GM12878 (cell line): ENCODE measurements around the gene AGPAT4. TPM values are rescaled to one million over a fixed set of nuclear protein-coding genes. Genes with fewer than 3 reads are reported as not detected.

ENCODE experiments used
- ATAC-seq: fragments of 200-7000 bp; cut with Tn5 transposase; 3 replicates; pipeline ENCODE4 v1.9.1; 2020; ENCODE audit warnings: mild to moderate bottlenecking, moderate library complexity
- BruUV-seq: library from RNA; stranded (reverse); fragments of 400-500 nt; replicated peaks from 2 replicates; lab custom pipeline; 2021; lab: Mats Ljungman, UMichigan
- CTCF ChIA-PET: fragments of 300-600 bp; sonication (Branson Sonifier 250); formaldehyde crosslinking; extraction: SDS; loops from one replicate; lab custom pipeline; 2021; ENCODE audit warnings: inconsistent platforms; lab: Yijun Ruan, JAX
- POLR2A ChIA-PET: fragments of 350-600 bp; formaldehyde crosslinking; extraction: SDS; loops from one replicate; lab custom pipeline; 2021; ENCODE audit warnings: inconsistent platforms; lab: Charles Lee
- RAD21 ChIA-PET: fragments of 300-600 bp; sonication (Branson Sonifier 250); formaldehyde crosslinking; loops from one replicate; lab custom pipeline; 2023; ENCODE audit warnings: antibody characterized with exemption; ENCODE audit not compliant: unreplicated experiment; lab: Charles Lee
- SMC1A ChIA-PET: fragments of 300-600 bp; sonication (Branson Sonifier 250); formaldehyde crosslinking; loops from one replicate; lab custom pipeline; 2023; ENCODE audit not compliant: unreplicated experiment, uncharacterized antibody; lab: Charles Lee
- DNase-seq: peaks from one replicate; pipeline ENCODE4 v3.0.0-alpha.2; 2011; ENCODE audit warnings: low read depth, low spot score
- FAIRE-seq: peaks from 3 replicates; lab custom pipeline; 2011; peaks lifted over from hg19 to GRCh38; lab: Jason Lieb, UNC
- H2AFZ ChIP-seq: 2 replicates; pipeline ENCODE4 v1.6.0; 2011; ENCODE audit warnings: low read depth, low read length, control low read depth; ENCODE audit not compliant: control insufficient read depth
- H3K27ac ChIP-seq: 2 replicates; pipeline ENCODE4 v1.5.1; 2011; ENCODE audit warnings: control low read depth; ENCODE audit not compliant: control insufficient read depth, insufficient read depth
- H3K27me3 ChIP-seq, 2 experiments: replicated peaks in 1 of 2; 2 replicates each; pipeline versions ENCODE4 v1.6.0 to v1.6.1; 2011; ENCODE audit warnings: low read length in 1 of 2; ENCODE audit not compliant: control insufficient read depth in 2 of 2, insufficient read depth in 2 of 2
- H3K36me3 ChIP-seq, 2 experiments: 2 replicates each; pipeline ENCODE4 v1.5.1; 2011; ENCODE audit warnings: low read length in 1 of 2; ENCODE audit not compliant: control insufficient read depth in 2 of 2, insufficient read depth in 2 of 2
- H3K4me1 ChIP-seq: 2 replicates; pipeline ENCODE4 v1.6.1; 2011; ENCODE audit warnings: mild to moderate bottlenecking, low read length, moderate library complexity, mixed read lengths; ENCODE audit not compliant: control insufficient read depth, insufficient read depth
- H3K4me2 ChIP-seq: 2 replicates; pipeline ENCODE4 v1.6.0; 2011; ENCODE audit warnings: control low read depth; ENCODE audit not compliant: control insufficient read depth, insufficient read depth
- H3K4me3 ChIP-seq: fragments of 200-600 bp; sonication (generic); 2 replicates; pipeline ENCODE4 v1.5.1; 2016
- H3K79me2 ChIP-seq: 2 replicates; pipeline ENCODE4 v1.6.0; 2011; ENCODE audit warnings: low read length; ENCODE audit not compliant: control insufficient read depth, insufficient read depth
- H3K9ac ChIP-seq: 2 replicates; pipeline ENCODE4 v1.8.0; 2011; ENCODE audit warnings: low read length, control low read depth, mixed read lengths; ENCODE audit not compliant: control insufficient read depth, insufficient read depth
- H3K9me3 ChIP-seq: replicated peaks from 3 replicates; pipeline ENCODE4 v1.5.1; 2011; ENCODE audit warnings: mild to moderate bottlenecking, low read length; ENCODE audit not compliant: control insufficient read depth, insufficient read depth
- H4K20me1 ChIP-seq: 2 replicates; pipeline ENCODE4 v1.6.0; 2011; ENCODE audit not compliant: control insufficient read depth, insufficient read depth
- KDM1A ChIP-seq: fragments of 200-600 bp; sonication (generic); IDR thresholded peaks from 2 replicates; pipeline ENCODE4 v1.6.1; 2016; ENCODE audit warnings: borderline replicate concordance
- KLF5 ChIP-seq: fragments of 450-650 bp; IDR thresholded peaks from 2 replicates; pipeline ENCODE4 v1.6.1; 2014; ENCODE audit warnings: mild to moderate bottlenecking; ENCODE audit not compliant: partially characterized antibody
- NFYB ChIP-seq: IDR thresholded peaks from 2 replicates; pipeline ENCODE4 v1.6.1; 2011; ENCODE audit warnings: low read depth, mild to moderate bottlenecking, low read length, improper control_type of control experiment, moderate library complexity; ENCODE audit not compliant: insufficient read depth
- NR2C2 ChIP-seq: IDR thresholded peaks from 2 replicates; pipeline ENCODE4 v1.6.1; 2011; ENCODE audit warnings: borderline replicate concordance, low read depth; ENCODE audit not compliant: control insufficient read depth, insufficient read length
- PAX5 ChIP-seq: IDR thresholded peaks from 2 replicates; pipeline ENCODE4 v1.6.1; 2011; ENCODE audit warnings: low read depth, low read length, borderline replicate concordance
- POLR2A ChIP-seq: IDR thresholded peaks from 2 replicates; pipeline ENCODE4 v1.6.1; 2011; ENCODE audit warnings: low read depth, mild to moderate bottlenecking, low read length
- ZNF24 ChIP-seq: fragments of 450-650 bp; IDR thresholded peaks from 2 replicates; pipeline ENCODE4 v1.6.1; 2017; ENCODE audit warnings: antibody characterized with exemption, mild to moderate bottlenecking
- WGBS: methylation state at CpG from one replicate; pipeline ENCODE4 v1.1.6; 2016; ENCODE audit warnings: low lambda C conversion rate; ENCODE audit not compliant: insufficient replicate concordance, insufficient coverage; ENCODE audit errors: missing lambda C conversion rate; 5-methylcytosine and 5-hydroxymethylcytosine counted together
- in situ Hi-C: fragments of 300-500 bp; cut with MboI; formaldehyde crosslinking; loops from 9 replicates; pipeline ENCODE4 v1.14.3; 2018; ENCODE audit warnings: mixed read lengths
- intact Hi-C: fragments of 100-400 bp; cut with micrococcal nuclease; formaldehyde crosslinking; loops from one replicate; pipeline ENCODE4 v1.14.2; 2022; ENCODE audit not compliant: unreplicated experiment
- polyA plus RNA-seq, 11 experiments: library from polyadenylated mRNA; depleted of rRNA in 4 of 11; unstranded in 6 of 11; stranded (reverse) in 5 of 11; fragments of >200 nt; fragmentation: Nextera tagmentation in 4 of 11; fragmentation: Illumina TruSeq in 1 of 11; extraction: Ambion mirVana in 4 of 11; extraction: Trizol in 1 of 11; gene quantifications; 1 replicate in 1 of 11; 2 replicates in 10 of 11; pipeline versions ENCODE4 v1.2.1 to v1.2.3, GENCODE V29; 2011 to 2016; ENCODE audit warnings: inconsistent platforms in 2 of 11, missing spikeins in 2 of 11, low read depth in 1 of 11
- total RNA-seq, 4 experiments: library from RNA; depleted of rRNA in 3 of 4; stranded (reverse); fragments of >200 nt in 3 of 4; fragmentation: Illumina TruSeq in 1 of 4; extraction: Trizol in 1 of 4; gene quantifications; 2 replicates each; pipeline versions ENCODE4 v1.2.1 to v1.2.3, GENCODE V29; 2013 to 2021
- TF ChIP-seq, protein P1 (sequence below): fragments of 450-650 bp; IDR thresholded peaks from 2 replicates; pipeline ENCODE4 v1.6.1; 2017; ENCODE audit warnings: mild to moderate bottlenecking, moderate library complexity
- TF ChIP-seq, protein P2 (sequence below): fragments of 450-650 bp; IDR thresholded peaks from 2 replicates; pipeline ENCODE4 v1.6.1; 2017; ENCODE audit warnings: mild to moderate bottlenecking, moderate library complexity

The AGPAT4 gene
- total and polyA plus RNA-seq, 10 of the 15 experiments (the other 5 are each of a cell fraction or from before 2014, with no cell fraction given) = 0.34 to 2.2 (median 1.3) TPM

DNA sequence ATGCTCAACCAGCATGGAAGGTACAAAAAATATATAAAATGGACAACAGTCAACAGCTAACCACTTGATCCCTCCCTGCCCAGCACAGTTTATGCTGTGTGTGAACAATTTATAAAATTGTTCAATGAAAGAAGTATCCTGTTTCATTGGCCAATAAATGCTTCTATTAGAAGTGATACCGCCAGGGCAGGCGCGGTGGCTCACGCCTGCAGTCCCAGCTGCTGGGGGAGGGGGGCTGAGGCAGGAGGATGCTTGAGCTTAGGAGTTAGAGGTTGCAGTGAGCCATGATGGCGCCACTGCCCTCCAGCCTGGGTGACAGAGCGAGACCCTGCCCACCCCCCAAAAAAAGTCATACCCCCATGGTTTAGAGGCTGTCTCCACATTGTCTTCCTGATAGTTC lies 4.6 kb downstream of the AGPAT4 start:
- Histone ChIP-seq H2AFZ (no peak overlapping the region), H4K20me1 (no peaks in the 10 kb centered on the region)
- TF ChIP-seq NFYB = no peak
- TF ChIP-seq PAX5 = no peak
- no peak for TF ChIP-seq NR2C2
- TF ChIP-seq, protein P1, sequence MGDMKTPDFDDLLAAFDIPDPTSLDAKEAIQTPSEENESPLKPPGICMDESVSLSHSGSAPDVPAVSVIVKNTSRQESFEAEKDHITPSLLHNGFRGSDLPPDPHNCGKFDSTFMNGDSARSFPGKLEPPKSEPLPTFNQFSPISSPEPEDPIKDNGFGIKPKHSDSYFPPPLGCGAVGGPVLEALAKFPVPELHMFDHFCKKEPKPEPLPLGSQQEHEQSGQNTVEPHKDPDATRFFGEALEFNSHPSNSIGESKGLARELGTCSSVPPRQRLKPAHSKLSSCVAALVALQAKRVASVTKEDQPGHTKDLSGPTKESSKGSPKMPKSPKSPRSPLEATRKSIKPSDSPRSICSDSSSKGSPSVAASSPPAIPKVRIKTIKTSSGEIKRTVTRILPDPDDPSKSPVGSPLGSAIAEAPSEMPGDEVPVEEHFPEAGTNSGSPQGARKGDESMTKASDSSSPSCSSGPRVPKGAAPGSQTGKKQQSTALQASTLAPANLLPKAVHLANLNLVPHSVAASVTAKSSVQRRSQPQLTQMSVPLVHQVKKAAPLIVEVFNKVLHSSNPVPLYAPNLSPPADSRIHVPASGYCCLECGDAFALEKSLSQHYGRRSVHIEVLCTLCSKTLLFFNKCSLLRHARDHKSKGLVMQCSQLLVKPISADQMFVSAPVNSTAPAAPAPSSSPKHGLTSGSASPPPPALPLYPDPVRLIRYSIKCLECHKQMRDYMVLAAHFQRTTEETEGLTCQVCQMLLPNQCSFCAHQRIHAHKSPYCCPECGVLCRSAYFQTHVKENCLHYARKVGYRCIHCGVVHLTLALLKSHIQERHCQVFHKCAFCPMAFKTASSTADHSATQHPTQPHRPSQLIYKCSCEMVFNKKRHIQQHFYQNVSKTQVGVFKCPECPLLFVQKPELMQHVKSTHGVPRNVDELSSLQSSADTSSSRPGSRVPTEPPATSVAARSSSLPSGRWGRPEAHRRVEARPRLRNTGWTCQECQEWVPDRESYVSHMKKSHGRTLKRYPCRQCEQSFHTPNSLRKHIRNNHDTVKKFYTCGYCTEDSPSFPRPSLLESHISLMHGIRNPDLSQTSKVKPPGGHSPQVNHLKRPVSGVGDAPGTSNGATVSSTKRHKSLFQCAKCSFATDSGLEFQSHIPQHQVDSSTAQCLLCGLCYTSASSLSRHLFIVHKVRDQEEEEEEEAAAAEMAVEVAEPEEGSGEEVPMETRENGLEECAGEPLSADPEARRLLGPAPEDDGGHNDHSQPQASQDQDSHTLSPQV = no peak
- TF ChIP-seq, protein P2, sequence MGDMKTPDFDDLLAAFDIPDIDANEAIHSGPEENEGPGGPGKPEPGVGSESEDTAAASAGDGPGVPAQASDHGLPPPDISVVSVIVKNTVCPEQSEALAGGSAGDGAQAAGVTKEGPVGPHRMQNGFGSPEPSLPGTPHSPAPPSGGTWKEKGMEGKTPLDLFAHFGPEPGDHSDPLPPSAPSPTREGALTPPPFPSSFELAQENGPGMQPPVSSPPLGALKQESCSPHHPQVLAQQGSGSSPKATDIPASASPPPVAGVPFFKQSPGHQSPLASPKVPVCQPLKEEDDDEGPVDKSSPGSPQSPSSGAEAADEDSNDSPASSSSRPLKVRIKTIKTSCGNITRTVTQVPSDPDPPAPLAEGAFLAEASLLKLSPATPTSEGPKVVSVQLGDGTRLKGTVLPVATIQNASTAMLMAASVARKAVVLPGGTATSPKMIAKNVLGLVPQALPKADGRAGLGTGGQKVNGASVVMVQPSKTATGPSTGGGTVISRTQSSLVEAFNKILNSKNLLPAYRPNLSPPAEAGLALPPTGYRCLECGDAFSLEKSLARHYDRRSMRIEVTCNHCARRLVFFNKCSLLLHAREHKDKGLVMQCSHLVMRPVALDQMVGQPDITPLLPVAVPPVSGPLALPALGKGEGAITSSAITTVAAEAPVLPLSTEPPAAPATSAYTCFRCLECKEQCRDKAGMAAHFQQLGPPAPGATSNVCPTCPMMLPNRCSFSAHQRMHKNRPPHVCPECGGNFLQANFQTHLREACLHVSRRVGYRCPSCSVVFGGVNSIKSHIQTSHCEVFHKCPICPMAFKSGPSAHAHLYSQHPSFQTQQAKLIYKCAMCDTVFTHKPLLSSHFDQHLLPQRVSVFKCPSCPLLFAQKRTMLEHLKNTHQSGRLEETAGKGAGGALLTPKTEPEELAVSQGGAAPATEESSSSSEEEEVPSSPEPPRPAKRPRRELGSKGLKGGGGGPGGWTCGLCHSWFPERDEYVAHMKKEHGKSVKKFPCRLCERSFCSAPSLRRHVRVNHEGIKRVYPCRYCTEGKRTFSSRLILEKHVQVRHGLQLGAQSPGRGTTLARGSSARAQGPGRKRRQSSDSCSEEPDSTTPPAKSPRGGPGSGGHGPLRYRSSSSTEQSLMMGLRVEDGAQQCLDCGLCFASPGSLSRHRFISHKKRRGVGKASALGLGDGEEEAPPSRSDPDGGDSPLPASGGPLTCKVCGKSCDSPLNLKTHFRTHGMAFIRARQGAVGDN = no peak
- TF ChIP-seq ZNF24 = no peak
- no peak for TF ChIP-seq KDM1A
- no peak for TF ChIP-seq POLR2A
- no peak for TF ChIP-seq KLF5
- TF ChIP-seq, all 136 proteins: peak for 0
- FAIRE-seq (no peak), ATAC-seq (no peak), DNase-seq (no peak)
- no peaks in the 10 kb centered on the region for H3K9me3 ChIP-seq
- intact Hi-C loops (no loop called here), in situ Hi-C loops (no loop called here)
- no peaks in the 10 kb centered on the region for H3K27me3 ChIP-seq
- ChIA-PET RAD21 (no interaction called here), CTCF (no interaction called here), POLR2A (interaction anchor here (0.5 kb wide), 1 partner anchor 21 kb away, joined by 7 read pairs; no protein-coding TSS in a partner anchor), SMC1A (no interaction called here)
- no peaks in the 10 kb centered on the region for H3K79me2 ChIP-seq
- WGBS = 75% methylated on average over 6 of the region's 6 CpGs
- H3K36me3 ChIP-seq = no peaks in the 10 kb centered on the region
- H3K9ac ChIP-seq = no peak overlapping the region
- no TSS peak for BruUV-seq
- H3K27ac ChIP-seq = no peak overlapping the region
- H3K4me1 ChIP-seq = no peaks in the 10 kb centered on the region
- no peak overlapping the region for H3K4me3 ChIP-seq
- no peak overlapping the region for H3K4me2 ChIP-seq
